Esophagus squamous epithelium (tissue), 4 donors: ENCODE results near the gene UBA6.

Experiments used
- CTCF ChIP-seq, 6 experiments: fragments of 450-650 bp in 4 of 6; fragments of 200-600 bp in 2 of 6; sonication (generic) in 2 of 6; IDR thresholded peaks; one replicate each; pipeline ENCODE4 v1.5.1; 2016 to 2019; ENCODE audit warnings: antibody characterized with exemption in 6 of 6, mild to moderate bottlenecking in 4 of 6, moderate library complexity in 4 of 6
- POLR2A ChIP-seq, 4 donors: fragments of 450-650 bp; IDR thresholded peaks; one replicate each; pipeline ENCODE4 v1.6.1; 2017; ENCODE audit warnings: antibody characterized with exemption in 4 of 4, mild to moderate bottlenecking in 4 of 4, moderate library complexity in 3 of 4

GRCh38 chr4:67581208-67581857 lies 119.6 kb downstream of the UBA6 start:
- TF ChIP-seq POLR2A (IDR thresholded peaks at IDR 0.05) (no peak), CTCF (IDR thresholded peaks at IDR 0.05) (no peak)
